Lower leg skin (tissue), 3 donors: Measurements from ENCODE around the gene NFIB.

ENCODE experiments used
- POLR2A ChIP-seq, 2 donors: fragments of 450-650 bp; IDR thresholded peaks; one replicate each; pipeline ENCODE4 v1.6.1; 2016 to 2017; ENCODE audit warnings: antibody characterized with exemption in 2 of 2, mild to moderate bottlenecking in 1 of 2, moderate library complexity in 1 of 2
- TF ChIP-seq, protein P1 (sequence below), 3 donors: fragments of 450-650 bp; IDR thresholded peaks; one replicate each; pipeline ENCODE4 v1.5.1; 2016; ENCODE audit warnings: antibody characterized with exemption in 3 of 3, mild to moderate bottlenecking in 3 of 3, moderate library complexity in 2 of 3

GRCh38 chr9:14346231-14346791 lies 32.4 kb upstream of the NFIB start:
- TF ChIP-seq, protein P1, sequence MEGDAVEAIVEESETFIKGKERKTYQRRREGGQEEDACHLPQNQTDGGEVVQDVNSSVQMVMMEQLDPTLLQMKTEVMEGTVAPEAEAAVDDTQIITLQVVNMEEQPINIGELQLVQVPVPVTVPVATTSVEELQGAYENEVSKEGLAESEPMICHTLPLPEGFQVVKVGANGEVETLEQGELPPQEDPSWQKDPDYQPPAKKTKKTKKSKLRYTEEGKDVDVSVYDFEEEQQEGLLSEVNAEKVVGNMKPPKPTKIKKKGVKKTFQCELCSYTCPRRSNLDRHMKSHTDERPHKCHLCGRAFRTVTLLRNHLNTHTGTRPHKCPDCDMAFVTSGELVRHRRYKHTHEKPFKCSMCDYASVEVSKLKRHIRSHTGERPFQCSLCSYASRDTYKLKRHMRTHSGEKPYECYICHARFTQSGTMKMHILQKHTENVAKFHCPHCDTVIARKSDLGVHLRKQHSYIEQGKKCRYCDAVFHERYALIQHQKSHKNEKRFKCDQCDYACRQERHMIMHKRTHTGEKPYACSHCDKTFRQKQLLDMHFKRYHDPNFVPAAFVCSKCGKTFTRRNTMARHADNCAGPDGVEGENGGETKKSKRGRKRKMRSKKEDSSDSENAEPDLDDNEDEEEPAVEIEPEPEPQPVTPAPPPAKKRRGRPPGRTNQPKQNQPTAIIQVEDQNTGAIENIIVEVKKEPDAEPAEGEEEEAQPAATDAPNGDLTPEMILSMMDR (IDR thresholded peaks at IDR 0.05): no peak
- no peak for TF ChIP-seq POLR2A (IDR thresholded peaks at IDR 0.05)
